COLO829 (cell line): ENCODE measurements around the gene PHPT1.
A peak's percentile ranks its signal among the peaks of the same experiment; 100 is the strongest.

Experiments
- DNase-seq: peaks from one replicate; pipeline ENCODE4 v3.0.0; 2012; ENCODE audit warnings: low spot score

PHPT1 gene

DNA sequence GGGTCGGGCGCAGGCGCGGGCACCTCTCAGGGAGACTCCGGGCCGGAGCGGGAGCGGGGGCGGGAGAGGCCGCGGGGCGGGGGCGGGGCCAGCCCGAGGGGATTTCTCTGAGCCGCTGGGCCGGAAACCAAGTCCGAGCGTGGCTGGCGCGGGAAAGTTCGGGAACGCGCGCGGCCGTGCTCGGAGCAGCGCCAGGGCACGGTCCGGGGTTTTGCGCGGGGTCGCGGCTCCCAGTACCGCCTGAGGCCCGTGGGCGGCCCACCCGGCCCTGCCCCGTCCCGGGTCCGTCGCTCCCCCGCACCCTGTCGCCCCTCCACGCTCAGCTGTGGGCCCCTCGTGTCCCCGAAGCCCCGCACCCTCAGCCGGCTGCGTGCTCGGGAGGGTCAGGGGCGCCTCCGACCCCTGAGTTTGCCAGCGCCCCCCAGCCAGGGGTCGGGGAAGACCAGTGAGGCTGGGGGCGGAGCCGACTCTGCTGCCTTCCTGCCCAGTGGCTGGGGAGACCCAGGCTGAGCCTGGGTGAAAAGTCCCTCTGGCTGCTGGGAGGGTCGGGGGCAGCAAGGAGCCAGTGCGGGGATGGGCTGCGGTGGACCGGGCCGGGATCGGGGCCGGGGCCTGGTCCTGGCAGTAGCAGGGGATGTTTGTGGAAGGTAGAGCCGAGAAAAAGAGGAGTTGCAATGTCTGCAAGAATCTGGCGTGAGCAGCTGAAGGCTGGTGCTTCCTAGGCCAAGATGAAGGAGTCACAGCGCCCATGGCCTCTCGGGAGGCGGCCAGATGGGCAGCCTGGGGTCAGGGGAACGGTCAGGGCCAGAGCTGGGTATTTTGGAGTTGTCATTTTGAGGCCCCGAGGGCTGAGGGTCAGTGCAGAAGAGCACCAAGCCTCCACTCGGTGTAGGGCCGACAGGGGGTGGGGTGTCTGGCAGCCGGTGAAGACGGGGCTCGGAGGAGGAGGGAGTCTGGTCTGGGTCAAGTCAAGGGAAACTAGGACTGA lies 37.7 kb downstream of the PHPT1 start:
- DNase-seq, result peak; percentile 46

- no peak for DNase-seq
These were observed 39.2 kb downstream of the PHPT1 start for GRCh38 chr9:136888454-136888853.

- DNase-seq, result no peak
These were observed 40.6 kb downstream of the PHPT1 start for GRCh38 chr9:136889858-136890257.

DNA sequence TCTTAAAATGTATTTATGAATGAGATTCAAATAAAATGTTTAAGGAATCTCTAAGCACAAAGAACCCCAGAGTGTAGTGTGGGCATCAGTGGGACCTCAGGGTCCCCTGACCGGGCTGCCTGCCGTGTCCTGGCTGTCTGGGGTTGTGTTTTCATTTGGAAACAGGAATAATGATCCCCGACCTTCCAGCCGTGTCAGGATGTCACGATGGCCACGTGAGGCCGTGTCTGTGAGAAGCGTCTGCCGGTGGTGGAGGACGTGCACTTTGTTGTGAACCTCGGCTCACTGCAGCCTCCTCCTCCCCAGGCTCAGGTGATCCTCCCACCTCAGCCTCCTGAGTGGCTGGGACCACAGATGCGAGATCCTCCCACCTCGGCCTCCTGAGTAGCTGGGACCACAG lies 41.5 kb downstream of the PHPT1 start:
- no peak for DNase-seq

GRCh38 chr9:136896027-136896426 lies 46.8 kb downstream of the PHPT1 start:
- DNase-seq, result no peak

DNA sequence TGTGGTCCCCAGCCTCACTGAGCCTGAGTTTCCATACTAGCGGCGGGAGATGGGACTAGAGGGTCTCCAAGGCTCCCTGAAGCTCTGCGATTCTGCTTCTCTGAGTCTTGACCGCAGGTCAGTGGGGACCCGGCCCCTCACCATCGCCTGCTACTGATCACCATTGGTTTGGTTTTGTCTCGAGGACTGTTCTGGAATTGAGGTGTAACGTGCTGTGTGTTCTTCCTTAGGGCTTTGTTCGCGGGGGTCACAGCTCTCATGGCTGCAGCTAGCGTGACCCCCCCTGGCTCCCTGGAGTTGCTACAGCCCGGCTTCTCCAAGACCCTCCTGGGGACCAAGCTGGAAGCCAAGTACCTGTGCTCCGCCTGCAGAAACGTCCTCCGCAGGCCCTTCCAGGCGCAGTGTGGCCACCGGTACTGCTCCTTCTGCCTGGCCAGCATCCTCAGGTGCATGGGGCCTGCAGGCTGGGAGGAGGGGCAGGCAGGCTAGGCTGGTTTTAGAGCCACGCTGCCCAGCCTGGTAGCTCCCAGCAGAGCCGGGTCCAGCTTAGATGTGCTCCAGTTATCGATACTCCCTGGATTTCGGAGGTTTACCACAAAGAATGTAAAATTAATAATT lies 49.4 kb downstream of the PHPT1 start:
- DNase-seq, result no peak

DNA sequence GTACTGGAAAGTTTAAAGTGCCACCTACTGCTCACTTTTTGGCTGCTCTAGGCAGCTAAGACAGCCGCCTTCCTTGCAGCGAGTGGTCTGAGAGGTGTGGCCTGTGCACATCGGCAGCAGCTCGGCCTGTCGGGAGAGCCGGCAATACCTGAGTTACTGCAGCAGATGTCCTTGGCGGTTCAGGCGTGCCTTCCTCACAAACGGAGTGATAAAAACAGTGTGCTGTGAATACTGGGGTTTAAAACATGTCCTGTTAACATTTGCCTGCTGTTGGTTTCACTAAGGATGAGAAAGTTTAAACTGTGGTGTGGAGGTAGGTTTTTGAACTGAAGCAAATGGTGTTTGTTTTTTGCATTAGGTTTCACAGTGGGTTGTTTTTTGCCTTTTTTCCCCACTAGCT lies 50.0 kb downstream of the PHPT1 start:
- DNase-seq, result no peak

DNA sequence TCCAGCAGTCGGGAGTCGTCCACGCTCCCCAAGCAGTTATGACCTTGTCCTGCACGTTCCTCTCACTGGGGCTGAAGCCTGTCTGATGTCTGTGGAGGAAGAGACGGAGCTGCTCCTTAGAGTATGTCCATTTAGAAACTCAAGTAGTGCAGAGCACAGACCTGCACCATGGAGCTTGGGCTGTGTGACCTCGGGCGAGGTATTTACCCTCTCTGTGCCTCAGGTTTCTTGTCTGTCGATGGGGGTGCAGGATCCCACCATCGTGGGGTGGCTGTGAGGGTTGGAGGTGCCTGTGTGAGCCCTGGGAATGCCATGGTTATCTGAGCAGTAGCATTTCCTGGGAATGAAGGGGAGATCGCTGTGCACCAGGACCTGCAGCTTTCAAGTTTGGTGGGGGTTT lies 51.3 kb downstream of the PHPT1 start:
- no peak for DNase-seq
